HFF-Myc (cell line): ENCODE results near the gene FMNL1.
A peak's percentile ranks its signal among the peaks of the same experiment; 100 is the strongest.

Experiments used
- DNase-seq: peaks from one replicate; pipeline ENCODE4 v3.0.0-alpha.2; 2011; ENCODE audit warnings: low read depth; ENCODE audit errors: extremely low read depth
- H3K4me3 ChIP-seq: replicated peaks from 2 replicates; pipeline ENCODE4 v1.5.1; 2011; ENCODE audit warnings: low read depth, mild to moderate bottlenecking, control low read depth, low read length
- TF ChIP-seq, protein P1 (sequence below): IDR thresholded peaks from 2 replicates; pipeline ENCODE4 v1.5.1; 2012; ENCODE audit warnings: mild to moderate bottlenecking, low read depth, low read length, control low read depth; ENCODE audit errors: missing control alignments

FMNL1 gene

DNA sequence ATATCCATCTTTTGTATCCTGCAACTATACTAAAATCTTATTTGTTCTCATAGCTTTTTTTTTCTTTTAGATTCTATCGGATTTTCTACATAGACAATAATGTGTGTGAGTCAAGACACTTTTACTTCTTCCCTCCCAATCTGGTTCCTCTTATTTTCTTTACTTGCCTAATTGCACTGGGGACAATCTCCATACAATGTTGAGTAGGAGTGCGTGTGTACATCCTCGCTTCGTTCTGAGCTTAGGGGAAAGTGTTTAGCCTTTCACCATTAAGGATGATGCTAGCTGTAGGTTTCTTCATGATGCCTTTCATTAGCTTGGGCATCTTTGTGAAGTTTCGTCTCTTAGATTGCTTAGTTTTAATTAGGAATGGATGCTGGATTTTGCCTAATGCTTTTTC lies 37.3 kb downstream of the FMNL1 start:
- no peak overlapping the region for H3K4me3 ChIP-seq
- TF ChIP-seq, protein P1, sequence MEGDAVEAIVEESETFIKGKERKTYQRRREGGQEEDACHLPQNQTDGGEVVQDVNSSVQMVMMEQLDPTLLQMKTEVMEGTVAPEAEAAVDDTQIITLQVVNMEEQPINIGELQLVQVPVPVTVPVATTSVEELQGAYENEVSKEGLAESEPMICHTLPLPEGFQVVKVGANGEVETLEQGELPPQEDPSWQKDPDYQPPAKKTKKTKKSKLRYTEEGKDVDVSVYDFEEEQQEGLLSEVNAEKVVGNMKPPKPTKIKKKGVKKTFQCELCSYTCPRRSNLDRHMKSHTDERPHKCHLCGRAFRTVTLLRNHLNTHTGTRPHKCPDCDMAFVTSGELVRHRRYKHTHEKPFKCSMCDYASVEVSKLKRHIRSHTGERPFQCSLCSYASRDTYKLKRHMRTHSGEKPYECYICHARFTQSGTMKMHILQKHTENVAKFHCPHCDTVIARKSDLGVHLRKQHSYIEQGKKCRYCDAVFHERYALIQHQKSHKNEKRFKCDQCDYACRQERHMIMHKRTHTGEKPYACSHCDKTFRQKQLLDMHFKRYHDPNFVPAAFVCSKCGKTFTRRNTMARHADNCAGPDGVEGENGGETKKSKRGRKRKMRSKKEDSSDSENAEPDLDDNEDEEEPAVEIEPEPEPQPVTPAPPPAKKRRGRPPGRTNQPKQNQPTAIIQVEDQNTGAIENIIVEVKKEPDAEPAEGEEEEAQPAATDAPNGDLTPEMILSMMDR, result no peak
- no peak for DNase-seq

DNA sequence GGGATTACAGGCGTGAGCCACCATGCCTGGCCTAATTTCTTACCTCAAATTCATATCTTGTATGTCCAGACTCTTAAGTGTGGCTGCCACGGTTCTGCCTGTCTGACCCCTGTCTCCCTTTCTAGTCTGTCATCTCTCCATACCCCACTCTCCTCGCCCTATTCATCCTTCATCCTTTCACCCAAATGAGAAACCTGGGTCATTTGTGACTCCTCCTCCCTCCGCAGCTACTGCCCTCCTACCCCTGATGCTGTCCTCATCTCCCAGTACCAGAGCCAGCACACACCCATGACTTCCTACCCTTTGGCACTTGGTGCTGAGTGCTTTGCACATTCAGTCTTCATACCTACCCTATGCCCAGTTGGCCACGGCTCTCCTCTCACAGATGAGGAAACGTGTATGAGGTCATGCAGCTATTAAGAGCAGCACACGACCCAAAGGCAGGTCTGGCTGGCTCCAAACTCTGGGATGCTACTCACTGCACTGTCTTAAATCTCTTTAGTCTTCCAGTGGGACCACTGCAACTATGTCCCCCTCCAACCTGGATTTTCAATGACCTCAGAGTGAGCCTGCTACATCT lies 38.6 kb downstream of the FMNL1 start:
- no peak overlapping the region for H3K4me3 ChIP-seq
- TF ChIP-seq, protein P1, result no peak
- no peak for DNase-seq

DNA sequence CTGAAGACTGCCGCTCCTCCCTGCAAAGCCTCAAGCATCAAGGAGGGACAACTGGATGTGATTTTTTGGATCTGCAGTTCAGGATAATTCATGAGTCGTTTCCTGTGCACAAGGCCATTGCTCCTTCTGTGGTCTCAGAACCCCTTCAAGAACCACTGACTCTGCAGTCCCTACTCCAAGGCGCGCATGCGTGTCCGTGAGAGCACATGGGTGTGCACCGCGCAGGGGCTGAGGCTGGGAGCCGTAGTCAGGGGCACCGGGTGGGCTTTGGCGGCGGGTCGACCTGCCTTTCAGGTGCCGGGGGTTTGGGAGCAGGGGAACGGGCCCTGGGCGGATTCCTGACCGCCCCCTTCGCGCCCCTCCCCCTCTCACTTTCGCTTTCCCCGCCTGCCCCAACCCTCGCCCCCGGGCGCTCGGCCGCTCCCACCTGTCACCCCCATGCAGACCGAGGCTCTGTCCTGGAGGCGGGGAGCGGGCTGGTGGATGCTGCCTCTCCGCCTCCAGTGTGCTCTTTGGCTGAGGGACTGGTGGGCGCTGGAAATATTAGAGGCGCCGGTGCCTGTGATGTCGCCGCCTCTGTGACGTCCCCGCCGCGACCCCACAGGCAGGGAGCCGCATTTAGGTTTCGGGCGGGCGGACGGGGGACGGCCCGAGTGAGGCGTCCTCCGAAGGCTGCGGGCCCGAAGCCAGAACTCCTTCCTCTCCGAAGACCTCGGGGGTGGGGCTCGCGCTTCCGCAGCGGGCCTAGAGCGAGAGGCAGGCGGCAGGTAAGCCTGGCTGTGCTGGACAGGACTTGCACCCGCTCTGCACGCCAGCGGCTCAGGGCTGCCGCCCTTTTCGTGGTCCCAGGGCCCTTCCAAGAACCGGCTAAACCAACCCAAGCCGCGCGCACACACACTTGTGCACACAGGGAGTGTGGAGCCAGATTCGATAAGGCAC lies 40.2 kb downstream of the FMNL1 start, which contains the start of gene SPATA32:
TSS of gene SPATA32 (minus strand) at position 518 of the 939 bp plus-strand sequence. CDS start at position 440, 78 bp downstream.
- DNase-seq, result no peak
- TF ChIP-seq, protein P1, result no peak
- peak within 1 kb of the TSS; percentile 33 for H3K4me3 ChIP-seq

DNA sequence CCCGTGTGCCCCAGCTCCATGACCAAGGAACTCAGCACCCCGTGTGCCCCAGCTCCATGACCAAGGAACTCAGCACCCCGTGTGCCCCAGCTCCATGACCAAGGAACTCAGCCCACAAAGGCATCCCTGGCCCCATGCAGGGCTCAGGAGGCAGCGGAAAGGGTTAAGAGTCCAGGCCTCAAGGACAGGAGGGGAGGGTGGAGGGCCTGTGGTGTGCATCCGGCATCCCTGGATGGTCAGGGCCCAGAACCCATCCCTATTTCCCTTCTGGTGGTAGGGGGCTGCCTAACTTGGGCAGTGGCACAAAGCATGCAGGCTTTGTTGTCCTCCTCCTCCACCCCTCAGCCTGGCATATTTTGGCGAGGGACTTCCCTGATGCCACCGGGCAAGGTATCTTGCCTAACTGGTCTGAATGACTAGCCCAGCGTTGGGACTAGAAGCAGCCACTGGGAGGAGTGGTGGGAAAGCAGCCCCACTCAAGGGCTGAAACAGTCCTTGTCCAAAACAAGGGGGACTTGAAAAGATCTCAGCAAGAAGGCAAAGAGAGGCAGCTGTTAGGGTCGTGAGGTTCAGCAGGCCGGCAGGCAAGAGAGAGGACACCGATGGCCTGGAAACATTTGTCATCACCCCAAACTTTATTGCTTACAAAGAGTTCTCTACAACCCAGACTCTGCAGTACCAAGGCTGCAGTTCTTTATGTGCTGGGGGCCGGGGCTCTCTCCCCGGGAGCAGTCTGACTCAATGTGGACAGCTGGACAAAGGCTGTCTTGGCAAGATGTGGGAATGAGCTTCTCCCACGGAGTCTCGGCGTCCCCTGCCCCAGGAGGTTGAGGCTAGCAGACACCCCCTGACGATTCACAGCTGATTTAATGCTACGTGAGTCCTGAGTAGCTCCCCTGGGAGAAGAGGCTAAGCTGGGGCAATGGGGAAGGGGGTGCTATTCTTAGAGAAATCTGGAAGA lies 41.1 kb downstream of the FMNL1 start:
- H3K4me3 ChIP-seq, result peak overlapping the region; percentile 33; the same call in 1 of the 2 replicates
- TF ChIP-seq, protein P1, result no peak
- no peak for DNase-seq

DNA sequence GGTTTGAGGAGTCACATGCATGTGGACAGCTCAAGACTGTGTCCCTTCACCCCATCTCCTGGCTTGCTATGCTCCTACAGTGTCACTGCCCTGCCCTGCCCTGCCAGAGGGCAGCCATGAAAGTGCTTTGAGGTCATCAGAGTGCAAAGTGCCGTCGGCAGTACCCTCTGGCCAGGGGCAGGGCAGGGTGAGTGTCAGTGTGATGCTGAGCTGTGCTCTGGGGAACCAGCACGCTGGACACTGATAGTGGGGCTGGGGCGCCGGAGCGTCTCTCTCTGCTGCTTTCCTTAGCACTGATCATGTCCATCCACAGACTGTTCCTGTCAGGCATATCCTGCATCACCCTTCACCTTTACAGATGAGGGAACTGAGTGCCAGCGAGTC lies 41.8 kb downstream of the FMNL1 start:
- TF ChIP-seq, protein P1, result no peak
- no peak overlapping the region for H3K4me3 ChIP-seq
- no peak for DNase-seq

DNA sequence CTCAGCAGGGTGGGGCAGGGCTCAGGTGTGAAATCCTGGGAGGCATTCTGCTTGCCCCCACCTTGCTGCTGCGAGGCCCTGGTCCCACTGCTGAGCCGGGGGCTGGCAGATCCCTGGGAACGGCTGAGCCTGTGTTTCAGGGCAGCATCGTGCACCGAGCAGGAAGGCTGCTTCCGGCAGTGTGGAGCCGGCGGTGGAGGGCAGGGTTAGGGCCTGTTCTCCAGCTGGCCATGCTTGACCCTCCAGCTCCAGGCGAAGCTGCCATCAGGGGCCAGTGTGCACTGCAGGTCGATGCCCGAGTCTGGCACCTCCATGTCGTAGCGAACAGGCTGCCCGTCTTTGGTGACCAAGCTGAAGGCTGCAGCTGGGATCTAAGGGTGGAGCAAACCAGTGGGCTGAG lies 42.7 kb downstream of the FMNL1 start:
- TF ChIP-seq, protein P1, result no peak
- DNase-seq, result no peak
- H3K4me3 ChIP-seq, result no peak overlapping the region
